Adrenal gland (tissue), 12 donors: ENCODE measurements around the gene SYNPR. TPM values are rescaled to one million over a fixed set of nuclear protein-coding genes. Genes with fewer than 3 reads are reported as not detected.

ENCODE experiments used
- DNase-seq, 7 donors: peaks; one replicate each; pipeline ENCODE4 v3.0.0-alpha.2; 2019 to 2020
- H3K27ac ChIP-seq, 5 donors: fragments of 200-600 bp; sonication (generic) in 4 of 5; 1 replicate in 3 of 5; 2 replicates in 2 of 5; pipeline versions ENCODE4 v1.5.1 to v1.8.0; 2016 to 2020; ENCODE audit warnings: mild to moderate bottlenecking in 1 of 5
- H3K27me3 ChIP-seq: fragments of 200-600 bp; 2 replicates; pipeline ENCODE4 v1.8.0; 2021
- H3K36me3 ChIP-seq, 2 donors: fragments of 200-600 bp; replicated peaks in 1 of 2; 1 replicate in 1 of 2; 2 replicates in 1 of 2; pipeline versions ENCODE4 v1.5.1 to v1.8.0; 2018 to 2022
- H3K4me1 ChIP-seq, 2 donors: fragments of 200-600 bp; replicated peaks in 1 of 2; 1 replicate in 1 of 2; 2 replicates in 1 of 2; pipeline versions ENCODE4 v1.5.1 to v1.8.0; 2018 to 2021
- H3K4me3 ChIP-seq, 4 donors: fragments of 200-600 bp; sonication (generic) in 3 of 4; one replicate each; pipeline ENCODE4 v1.5.1; 2016 to 2018
- H3K9me3 ChIP-seq, 3 donors: fragments of 200-600 bp; sonication (generic) in 1 of 3; replicated peaks in 1 of 3; 1 replicate in 2 of 3; 2 replicates in 1 of 3; pipeline versions ENCODE4 v1.5.1 to v1.8.0; 2016 to 2021
- POLR2A ChIP-seq, 2 donors: fragments of 450-650 bp; IDR thresholded peaks; one replicate each; pipeline ENCODE4 v1.6.1; 2017; ENCODE audit warnings: antibody characterized with exemption in 2 of 2, mild to moderate bottlenecking in 2 of 2, moderate library complexity in 1 of 2
- WGBS, 4 donors: extraction: QIAGEN DNeasy Blood & Tissue Kit in 2 of 4; methylation state at CpG; one replicate each; pipeline versions ENCODE4 v1.1.5 to v1.1.7; 2013 to 2017; 5-methylcytosine and 5-hydroxymethylcytosine counted together
- intact Hi-C, 2 donors: fragments of 100-400 bp; cut with DNase I; formaldehyde crosslinking; loops; one replicate each; pipeline versions ENCODE4 v1.14.1 to v1.15.0; 2022 to 2023
- polyA plus RNA-seq, 3 donors: library from polyadenylated mRNA; stranded (reverse); fragments of 200-250 nt in 2 of 3; fragments of 350-450 nt in 1 of 3; fragmentation: Illumina TruSeq in 1 of 3; extraction: RNeasy Lipid Tissue Mini Kit (QIAGEN cat#74804) in 1 of 3; gene quantifications; one replicate each; pipeline ENCODE4 v1.2.3, GENCODE V29; 2013 to 2014
- total RNA-seq, 9 donors: library from RNA; depleted of rRNA in 4 of 9; stranded (reverse); fragments of >200 nt in 4 of 9; fragments of 120-200 nt in 1 of 9; fragmentation: NEBNext Ultra II Directional in 1 of 9; extraction: Animal tissue kit (Norgen Biotek cat#: 25700) in 1 of 9; gene quantifications; one replicate each; pipeline versions ENCODE4 v1.1.0 to v1.2.4, GENCODE V29; 2013 to 2023
- TF ChIP-seq, protein P1 (sequence below), 6 experiments: fragments of 450-650 bp in 4 of 6; fragments of 200-600 bp in 2 of 6; sonication (generic) in 1 of 6; IDR thresholded peaks; 1 replicate in 5 of 6; 2 replicates in 1 of 6; pipeline versions ENCODE4 v1.5.1 to v1.8.0; 2016 to 2021; ENCODE audit warnings: antibody characterized with exemption in 6 of 6, mild to moderate bottlenecking in 2 of 6, moderate library complexity in 1 of 6
- donor health status: healthy with polysubstance abuse.
- donor health status: Bipolar disorder and iron deficiency.
- donor health status: DM: yes; HTN: yes; CAD: no.
- donor health status: DM: no; HTN: no; CAD: no.
- donor health status: DM: no; HTN: no; CAD: no.
- donor health status: DM: yes; HTN: yes; CAD: no.

SYNPR gene
- total and polyA plus RNA-seq, 12 donors: 0.03 to 1.4 (median 0.25) TPM; not detected in 7

DNA sequence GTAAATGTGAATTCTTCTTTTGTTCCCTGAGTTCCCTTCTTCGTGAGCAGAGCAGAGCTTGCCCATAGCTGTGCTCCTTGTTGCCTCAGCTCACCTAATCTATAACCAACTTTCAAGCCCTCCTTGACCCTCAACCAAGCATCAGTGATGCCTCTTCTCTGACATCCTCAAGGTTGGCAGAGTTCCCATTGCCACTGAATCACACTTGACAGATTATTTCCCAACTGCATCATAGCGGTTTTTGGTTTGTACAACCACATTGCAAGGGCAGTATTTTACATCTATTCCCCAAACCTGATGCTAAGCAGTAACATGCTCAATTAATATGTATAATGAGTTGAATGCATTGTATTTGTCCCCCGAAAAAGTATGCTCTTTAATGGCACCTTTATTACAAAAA, 241.3 kb downstream of the SYNPR start:
- intact Hi-C loops: no loop called here
- Histone ChIP-seq H3K27ac (no peak overlapping the region), H3K4me3 (no peak overlapping the region), H3K9me3 (no peaks in the 10 kb centered on the region), H3K4me1 (no peaks in the 10 kb centered on the region), H3K36me3 (no peaks in the 10 kb centered on the region), H3K27me3 (no peaks in the 10 kb centered on the region)
- TF ChIP-seq, protein P1, sequence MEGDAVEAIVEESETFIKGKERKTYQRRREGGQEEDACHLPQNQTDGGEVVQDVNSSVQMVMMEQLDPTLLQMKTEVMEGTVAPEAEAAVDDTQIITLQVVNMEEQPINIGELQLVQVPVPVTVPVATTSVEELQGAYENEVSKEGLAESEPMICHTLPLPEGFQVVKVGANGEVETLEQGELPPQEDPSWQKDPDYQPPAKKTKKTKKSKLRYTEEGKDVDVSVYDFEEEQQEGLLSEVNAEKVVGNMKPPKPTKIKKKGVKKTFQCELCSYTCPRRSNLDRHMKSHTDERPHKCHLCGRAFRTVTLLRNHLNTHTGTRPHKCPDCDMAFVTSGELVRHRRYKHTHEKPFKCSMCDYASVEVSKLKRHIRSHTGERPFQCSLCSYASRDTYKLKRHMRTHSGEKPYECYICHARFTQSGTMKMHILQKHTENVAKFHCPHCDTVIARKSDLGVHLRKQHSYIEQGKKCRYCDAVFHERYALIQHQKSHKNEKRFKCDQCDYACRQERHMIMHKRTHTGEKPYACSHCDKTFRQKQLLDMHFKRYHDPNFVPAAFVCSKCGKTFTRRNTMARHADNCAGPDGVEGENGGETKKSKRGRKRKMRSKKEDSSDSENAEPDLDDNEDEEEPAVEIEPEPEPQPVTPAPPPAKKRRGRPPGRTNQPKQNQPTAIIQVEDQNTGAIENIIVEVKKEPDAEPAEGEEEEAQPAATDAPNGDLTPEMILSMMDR (IDR thresholded peaks at IDR 0.05): no peak
- no peak for TF ChIP-seq POLR2A (IDR thresholded peaks at IDR 0.05)
- 55 to 61% (median 58%) methylated on average over 3 of the region's 3 CpGs for WGBS, 4 donors
- no peak for DNase-seq

DNA sequence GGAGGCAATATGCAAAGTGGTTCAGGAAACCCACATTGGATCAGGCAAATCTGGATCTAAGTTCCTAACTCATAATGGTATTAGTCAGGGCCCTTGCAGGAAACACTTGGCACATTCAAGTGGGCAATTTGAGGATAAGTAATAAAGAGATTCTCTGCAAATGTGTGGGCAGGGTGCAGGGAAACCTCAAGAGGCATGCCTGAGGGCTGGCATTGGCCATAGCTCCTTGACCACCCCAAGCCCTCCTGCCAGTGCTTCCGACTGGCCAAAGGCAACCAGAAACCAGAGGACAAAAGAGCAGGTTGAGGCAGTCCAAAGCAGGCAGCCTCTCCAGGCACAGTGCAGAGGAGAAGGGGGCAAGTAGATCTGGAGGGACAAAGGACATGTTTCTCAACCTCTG, 243.5 kb downstream of the SYNPR start:
- Histone ChIP-seq H3K4me3 (no peak overlapping the region), H3K36me3 (no peaks in the 10 kb centered on the region), H3K9me3 (no peaks in the 10 kb centered on the region), H3K27ac (no peak overlapping the region), H3K27me3 (no peaks in the 10 kb centered on the region), H3K4me1 (no peaks in the 10 kb centered on the region)
- no peak for DNase-seq
- 77 to 92% (median 87%) methylated on average over 1 of the region's 1 CpG; no CpG with 5 or more reads in 1 of the 4 donors for WGBS, 4 donors
- intact Hi-C loops: no loop called here
- TF ChIP-seq, protein P1 (IDR thresholded peaks at IDR 0.05): no peak
- no peak for TF ChIP-seq POLR2A (IDR thresholded peaks at IDR 0.05)

DNA sequence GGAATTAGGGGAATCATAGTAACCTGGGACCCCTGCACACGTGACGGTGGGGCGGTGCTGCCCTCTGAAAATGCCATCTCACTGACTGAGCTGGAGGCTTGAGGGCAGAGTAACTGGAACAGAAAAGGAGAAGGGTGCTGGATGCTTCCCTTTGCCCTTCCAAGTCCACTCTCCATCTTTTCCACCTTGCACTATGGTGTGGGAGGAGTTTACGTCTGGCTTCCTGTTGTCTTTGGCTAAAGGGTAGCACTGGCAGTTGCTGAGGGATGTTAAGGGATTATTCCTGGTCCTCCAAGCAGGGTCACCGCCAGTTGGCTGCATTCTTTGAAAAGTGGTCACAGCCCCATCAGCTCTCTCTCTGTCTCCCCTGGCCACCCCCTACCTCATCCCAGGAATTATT, 245.0 kb downstream of the SYNPR start:
- Histone ChIP-seq H3K36me3 (no peaks in the 10 kb centered on the region), H3K9me3 (no peaks in the 10 kb centered on the region), H3K4me3 (no peak overlapping the region), H3K27me3 (no peaks in the 10 kb centered on the region), H3K27ac (no peak overlapping the region), H3K4me1 (no peaks in the 10 kb centered on the region)
- TF ChIP-seq, protein P1 (IDR thresholded peaks at IDR 0.05): no peak
- no peak for TF ChIP-seq POLR2A (IDR thresholded peaks at IDR 0.05)
- intact Hi-C loops: no loop called here
- 50 to 67% (median 60%) methylated on average over 5 of the region's 5 CpGs for WGBS, 4 donors
- DNase-seq: no peak

DNA sequence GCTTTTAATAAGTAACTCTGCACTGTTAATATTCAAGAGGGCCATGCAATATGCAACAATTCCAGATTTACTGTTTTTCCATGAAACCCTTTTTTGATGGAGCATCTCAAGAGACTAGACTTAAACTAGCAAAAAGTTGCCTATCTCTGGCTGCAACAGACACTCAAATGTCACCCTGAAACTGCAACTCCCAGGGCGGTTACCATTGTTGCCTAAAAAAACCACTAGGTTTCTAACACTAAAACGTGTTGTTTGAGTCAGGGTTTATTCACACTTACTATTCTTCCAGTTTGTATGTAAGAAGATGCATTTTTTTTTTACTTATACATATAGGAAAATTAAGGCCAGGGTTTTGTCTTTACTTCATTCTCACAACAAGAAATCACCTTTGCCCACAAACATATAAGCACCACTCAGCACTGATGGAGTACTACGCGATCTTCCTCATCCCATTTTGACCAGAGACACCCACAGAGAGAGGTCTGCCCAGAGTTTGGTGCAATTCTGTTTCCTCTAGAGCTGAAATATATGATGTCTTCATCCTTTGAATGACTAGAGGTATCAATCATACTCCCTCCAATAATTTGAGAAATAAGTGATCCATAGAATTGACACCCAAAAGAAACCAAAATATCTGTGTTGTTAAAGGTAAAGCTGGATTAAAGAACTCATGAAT, 250.4 kb downstream of the SYNPR start:
- H3K4me1 ChIP-seq: no peaks in the 10 kb centered on the region
- no peak for TF ChIP-seq POLR2A (IDR thresholded peaks at IDR 0.05)
- TF ChIP-seq, protein P1 (IDR thresholded peaks at IDR 0.05): no peak
- H3K9me3 ChIP-seq: no peaks in the 10 kb centered on the region
- no peak for DNase-seq
- WGBS, 4 donors: 68 to 79% (median 74%) methylated on average over 4 of the region's 4 CpGs
- H3K27me3 ChIP-seq: no peaks in the 10 kb centered on the region
- no peak overlapping the region for H3K4me3 ChIP-seq
- H3K36me3 ChIP-seq: no peaks in the 10 kb centered on the region
- intact Hi-C loops: no loop called here
- H3K27ac ChIP-seq: no peak overlapping the region
